WTC11 (cell line): ENCODE data around the gene PDCD1LG2.

Source experiments
- FOXK1 ChIP-seq: sonication (generic); formaldehyde crosslinking; IDR thresholded peaks from 2 replicates; pipeline ENCODE4 v1.8.0; 2022; ENCODE audit warnings: mild to moderate bottlenecking, moderate library complexity, missing genetic modification reagents
- NR2C2 ChIP-seq: sonication (generic); formaldehyde crosslinking; IDR thresholded peaks from 2 replicates; pipeline ENCODE4 v1.8.0; 2022; ENCODE audit warnings: mild to moderate bottlenecking, missing genetic modification reagents
- ZBTB21 ChIP-seq: sonication (generic); formaldehyde crosslinking; IDR thresholded peaks from 2 replicates; pipeline ENCODE4 v1.8.1; 2023; ENCODE audit warnings: mild to moderate bottlenecking, missing genetic modification reagents, borderline replicate concordance
- TF ChIP-seq, protein P1 (sequence below): fragments of 200-600 bp; IDR thresholded peaks from 2 replicates; pipeline ENCODE4 v1.8.0; 2022; ENCODE audit warnings: antibody characterized with exemption
- TF ChIP-seq, protein P2 (sequence below): sonication (generic); formaldehyde crosslinking; IDR thresholded peaks from 2 replicates; pipeline ENCODE4 v1.8.0; 2023; ENCODE audit warnings: missing genetic modification reagents, mild to moderate bottlenecking, borderline replicate concordance
- TF ChIP-seq, protein P3 (sequence below): sonication (generic); formaldehyde crosslinking; IDR thresholded peaks from 2 replicates; pipeline ENCODE4 v1.8.0; 2022; ENCODE audit warnings: mild to moderate bottlenecking, missing genetic modification reagents

DNA sequence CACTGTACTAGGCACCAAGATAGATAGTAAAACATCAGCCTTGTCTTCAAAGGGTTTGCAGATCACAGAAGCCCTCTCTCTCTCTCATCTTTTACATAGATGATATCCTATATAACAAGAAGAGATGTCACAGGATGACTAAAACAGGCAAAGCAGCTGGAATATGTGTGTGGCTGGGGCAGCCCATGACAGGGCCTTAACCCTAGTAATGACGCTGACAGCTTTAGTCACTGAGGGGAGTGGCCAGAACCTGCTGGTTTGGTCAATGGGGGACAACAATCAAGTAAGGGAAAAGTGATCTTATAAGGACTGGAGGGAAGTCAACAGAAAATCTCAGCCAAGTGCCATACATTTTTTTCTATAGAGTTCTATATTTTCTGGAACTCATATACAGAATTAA is 76.7 kb downstream of the PDCD1LG2 start:
- TF ChIP-seq, protein P1, sequence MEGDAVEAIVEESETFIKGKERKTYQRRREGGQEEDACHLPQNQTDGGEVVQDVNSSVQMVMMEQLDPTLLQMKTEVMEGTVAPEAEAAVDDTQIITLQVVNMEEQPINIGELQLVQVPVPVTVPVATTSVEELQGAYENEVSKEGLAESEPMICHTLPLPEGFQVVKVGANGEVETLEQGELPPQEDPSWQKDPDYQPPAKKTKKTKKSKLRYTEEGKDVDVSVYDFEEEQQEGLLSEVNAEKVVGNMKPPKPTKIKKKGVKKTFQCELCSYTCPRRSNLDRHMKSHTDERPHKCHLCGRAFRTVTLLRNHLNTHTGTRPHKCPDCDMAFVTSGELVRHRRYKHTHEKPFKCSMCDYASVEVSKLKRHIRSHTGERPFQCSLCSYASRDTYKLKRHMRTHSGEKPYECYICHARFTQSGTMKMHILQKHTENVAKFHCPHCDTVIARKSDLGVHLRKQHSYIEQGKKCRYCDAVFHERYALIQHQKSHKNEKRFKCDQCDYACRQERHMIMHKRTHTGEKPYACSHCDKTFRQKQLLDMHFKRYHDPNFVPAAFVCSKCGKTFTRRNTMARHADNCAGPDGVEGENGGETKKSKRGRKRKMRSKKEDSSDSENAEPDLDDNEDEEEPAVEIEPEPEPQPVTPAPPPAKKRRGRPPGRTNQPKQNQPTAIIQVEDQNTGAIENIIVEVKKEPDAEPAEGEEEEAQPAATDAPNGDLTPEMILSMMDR: no peak
- TF ChIP-seq FOXK1 (no peak), NR2C2 (CRISPR knock-in tag) (no peak), ZBTB21 (no peak)
- TF ChIP-seq, protein P2, sequence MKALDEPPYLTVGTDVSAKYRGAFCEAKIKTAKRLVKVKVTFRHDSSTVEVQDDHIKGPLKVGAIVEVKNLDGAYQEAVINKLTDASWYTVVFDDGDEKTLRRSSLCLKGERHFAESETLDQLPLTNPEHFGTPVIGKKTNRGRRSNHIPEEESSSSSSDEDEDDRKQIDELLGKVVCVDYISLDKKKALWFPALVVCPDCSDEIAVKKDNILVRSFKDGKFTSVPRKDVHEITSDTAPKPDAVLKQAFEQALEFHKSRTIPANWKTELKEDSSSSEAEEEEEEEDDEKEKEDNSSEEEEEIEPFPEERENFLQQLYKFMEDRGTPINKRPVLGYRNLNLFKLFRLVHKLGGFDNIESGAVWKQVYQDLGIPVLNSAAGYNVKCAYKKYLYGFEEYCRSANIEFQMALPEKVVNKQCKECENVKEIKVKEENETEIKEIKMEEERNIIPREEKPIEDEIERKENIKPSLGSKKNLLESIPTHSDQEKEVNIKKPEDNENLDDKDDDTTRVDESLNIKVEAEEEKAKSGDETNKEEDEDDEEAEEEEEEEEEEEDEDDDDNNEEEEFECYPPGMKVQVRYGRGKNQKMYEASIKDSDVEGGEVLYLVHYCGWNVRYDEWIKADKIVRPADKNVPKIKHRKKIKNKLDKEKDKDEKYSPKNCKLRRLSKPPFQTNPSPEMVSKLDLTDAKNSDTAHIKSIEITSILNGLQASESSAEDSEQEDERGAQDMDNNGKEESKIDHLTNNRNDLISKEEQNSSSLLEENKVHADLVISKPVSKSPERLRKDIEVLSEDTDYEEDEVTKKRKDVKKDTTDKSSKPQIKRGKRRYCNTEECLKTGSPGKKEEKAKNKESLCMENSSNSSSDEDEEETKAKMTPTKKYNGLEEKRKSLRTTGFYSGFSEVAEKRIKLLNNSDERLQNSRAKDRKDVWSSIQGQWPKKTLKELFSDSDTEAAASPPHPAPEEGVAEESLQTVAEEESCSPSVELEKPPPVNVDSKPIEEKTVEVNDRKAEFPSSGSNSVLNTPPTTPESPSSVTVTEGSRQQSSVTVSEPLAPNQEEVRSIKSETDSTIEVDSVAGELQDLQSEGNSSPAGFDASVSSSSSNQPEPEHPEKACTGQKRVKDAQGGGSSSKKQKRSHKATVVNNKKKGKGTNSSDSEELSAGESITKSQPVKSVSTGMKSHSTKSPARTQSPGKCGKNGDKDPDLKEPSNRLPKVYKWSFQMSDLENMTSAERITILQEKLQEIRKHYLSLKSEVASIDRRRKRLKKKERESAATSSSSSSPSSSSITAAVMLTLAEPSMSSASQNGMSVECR (CRISPR knock-in tag): no peak
- TF ChIP-seq, protein P3, sequence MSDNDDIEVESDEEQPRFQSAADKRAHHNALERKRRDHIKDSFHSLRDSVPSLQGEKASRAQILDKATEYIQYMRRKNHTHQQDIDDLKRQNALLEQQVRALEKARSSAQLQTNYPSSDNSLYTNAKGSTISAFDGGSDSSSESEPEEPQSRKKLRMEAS: no peak
